Stimulated activated naive B cell treated with anti-CD40 and anti-IgM and Interleukin-4, amounts not matched to agents 10 μg/mL and 1 μg/mL and 100 μg/mL, for 72 hours (primary cell): Measurements from ENCODE around the gene ABHD10.

ENCODE experiments used
- ATAC-seq, 2 donors: fragments of 150-1000 bp; cut with Tn5 transposase; replicated peaks; 2 replicates each; pipeline ENCODE4 v1.10.0; 2021; ENCODE audit warnings: moderate library complexity in 1 of 2
- DNase-seq: peaks from one replicate; pipeline ENCODE4 v3.0.0; 2021
- H3K27ac Mint-ChIP-seq: one replicate; pipeline ENCODE4 v1.8.0; 2022; ENCODE audit warnings: mild to moderate bottlenecking, mixed read lengths
- H3K27me3 Mint-ChIP-seq, 2 donors: one replicate each; pipeline ENCODE4 v1.8.0; 2022; ENCODE audit warnings: mixed read lengths in 2 of 2
- H3K36me3 Mint-ChIP-seq, 2 donors: one replicate each; pipeline ENCODE4 v1.8.0; 2022; ENCODE audit warnings: mixed read lengths in 2 of 2, mild to moderate bottlenecking in 1 of 2
- H3K4me1 Mint-ChIP-seq, 2 donors: one replicate each; pipeline ENCODE4 v1.8.0; 2022; ENCODE audit warnings: mixed read lengths in 2 of 2, mild to moderate bottlenecking in 1 of 2
- H3K4me3 Mint-ChIP-seq, 2 donors: one replicate each; pipeline ENCODE4 v1.8.0; 2022; ENCODE audit warnings: mild to moderate bottlenecking in 2 of 2, mixed read lengths in 2 of 2, moderate library complexity in 1 of 2
- H3K9me3 Mint-ChIP-seq, 2 donors: one replicate each; pipeline ENCODE4 v1.8.0; 2022; ENCODE audit warnings: mixed read lengths in 2 of 2, mild to moderate bottlenecking in 1 of 2

The ABHD10 gene

GRCh38 chr3:111978583-111979433, at the start of gene ABHD10:
Gene ABHD10 (plus strand): TSS chr3:111979026. CDS start chr3:111979062, 36 bp downstream.
- DNase-seq, result peak; percentile 91
- Mint-ChIP-seq H3K9me3 (no peaks in the 10 kb centered on the region), H3K4me1 (peaks cover 7 to 18% of the 10 kb centered on the region in 2 donors), H3K36me3 (peaks cover 0 to 2% of the 10 kb centered on the region in 2 donors), H3K27me3 (no peaks in the 10 kb centered on the region), H3K4me3 (peak within 1 kb of the TSS; percentile 88 to 92), H3K27ac (peak within 1 kb of the TSS; percentile 97)
- peak; percentile 93 for ATAC-seq

GRCh38 chr3:111929484-111929883, 49.3 kb upstream of the ABHD10 start:
- ATAC-seq, result no peak
- no peaks in the 10 kb centered on the region for H3K4me1 Mint-ChIP-seq
- H3K36me3 Mint-ChIP-seq, result peaks cover 0 to 5% of the 10 kb centered on the region in 2 donors

GRCh38 chr3:111932946-111933345, 45.9 kb upstream of the ABHD10 start:
- Mint-ChIP-seq H3K4me3 (no peak overlapping the region), H3K36me3 (peaks cover 0 to 5% of the 10 kb centered on the region in 2 donors), H3K9me3 (no peaks in the 10 kb centered on the region), H3K4me1 (no peaks in the 10 kb centered on the region), H3K27me3 (no peaks in the 10 kb centered on the region), H3K27ac (no peak overlapping the region)
- DNase-seq (no peak), ATAC-seq (no peak)

More at GRCh38 chr3:111929484-111929883, 49.3 kb upstream of the ABHD10 start:
- no peak overlapping the region for H3K27ac Mint-ChIP-seq
- no peak for DNase-seq
- no peaks in the 10 kb centered on the region for H3K27me3 Mint-ChIP-seq
- H3K9me3 Mint-ChIP-seq, result no peaks in the 10 kb centered on the region
- no peak overlapping the region for H3K4me3 Mint-ChIP-seq

- Mint-ChIP-seq H3K27ac (no peak overlapping the region), H3K9me3 (no peaks in the 10 kb centered on the region), H3K4me3 (no peak overlapping the region), H3K27me3 (no peaks in the 10 kb centered on the region), H3K4me1 (no peaks in the 10 kb centered on the region), H3K36me3 (peaks cover 5 to 8% of the 10 kb centered on the region in 2 donors)
- ATAC-seq, result no peak
- no peak for DNase-seq
Measured at GRCh38 chr3:111936191-111936841, 42.5 kb upstream of the ABHD10 start.

- Mint-ChIP-seq H3K27me3 (no peaks in the 10 kb centered on the region), H3K36me3 (peaks cover 5 to 10% of the 10 kb centered on the region in 2 donors), H3K4me3 (no peak overlapping the region), H3K4me1 (no peaks in the 10 kb centered on the region), H3K27ac (no peak overlapping the region), H3K9me3 (no peaks in the 10 kb centered on the region)
- no peak for ATAC-seq
- no peak for DNase-seq
Measured at GRCh38 chr3:111936967-111937366, 41.9 kb upstream of the ABHD10 start.

DNA sequence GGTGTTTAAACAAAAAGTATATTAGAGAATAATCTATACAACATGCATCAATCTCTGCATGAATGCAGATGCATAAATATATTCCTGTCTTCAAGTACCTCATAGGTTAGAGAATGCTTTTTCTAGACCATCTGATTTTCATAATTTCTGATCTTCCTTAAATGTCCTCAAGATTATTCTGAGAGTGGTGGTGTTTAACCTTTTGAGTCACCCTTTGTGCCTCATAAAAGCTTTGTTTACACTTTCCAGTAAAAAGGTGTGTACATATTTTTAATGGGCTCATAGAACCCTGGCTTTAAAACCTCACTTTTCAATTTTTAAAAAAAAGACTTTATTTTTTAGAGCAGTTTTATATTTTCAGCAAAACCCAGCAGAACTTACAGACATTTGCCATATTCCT, 41.0 kb upstream of the ABHD10 start:
- H3K9me3 Mint-ChIP-seq, result no peaks in the 10 kb centered on the region
- peaks cover 2 to 10% of the 10 kb centered on the region in 2 donors for H3K36me3 Mint-ChIP-seq
- no peaks in the 10 kb centered on the region for H3K27me3 Mint-ChIP-seq
- H3K4me1 Mint-ChIP-seq, result no peaks in the 10 kb centered on the region
- ATAC-seq (no peak), DNase-seq (no peak)
- H3K4me3 Mint-ChIP-seq, result no peak overlapping the region
- H3K27ac Mint-ChIP-seq, result no peak overlapping the region

DNA sequence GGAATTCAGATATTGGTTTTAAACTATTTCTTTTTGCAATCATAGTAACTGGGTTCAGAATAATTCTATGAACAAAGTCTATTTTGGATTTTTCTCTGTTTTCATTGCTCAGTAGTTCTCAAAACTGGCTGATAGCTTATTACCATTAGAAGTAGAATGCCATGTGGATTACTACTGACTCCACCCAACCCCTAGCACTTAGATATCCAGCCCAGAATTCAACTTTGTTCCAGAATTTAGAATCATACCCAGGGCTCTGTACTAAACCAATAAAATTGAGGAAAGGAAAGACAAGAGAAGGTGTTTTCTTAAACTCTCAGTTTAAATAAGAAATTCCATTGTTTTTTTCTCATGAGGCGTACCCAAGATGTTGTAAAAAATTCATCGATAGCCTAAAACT, 39.0 kb upstream of the ABHD10 start:
- ATAC-seq (no peak), DNase-seq (no peak)
- Mint-ChIP-seq H3K27me3 (no peaks in the 10 kb centered on the region), H3K9me3 (no peaks in the 10 kb centered on the region), H3K36me3 (peaks cover 2 to 10% of the 10 kb centered on the region in 2 donors), H3K4me3 (no peak overlapping the region), H3K4me1 (no peaks in the 10 kb centered on the region), H3K27ac (no peak overlapping the region)

GRCh38 chr3:111943533-111943932, 35.3 kb upstream of the ABHD10 start:
- no peak overlapping the region for H3K27ac Mint-ChIP-seq
- no peaks in the 10 kb centered on the region for H3K4me1 Mint-ChIP-seq
- no peaks in the 10 kb centered on the region for H3K27me3 Mint-ChIP-seq
- ATAC-seq (no peak), DNase-seq (no peak)
- H3K36me3 Mint-ChIP-seq, result peaks cover 2 to 10% of the 10 kb centered on the region in 2 donors
- H3K4me3 Mint-ChIP-seq, result no peak overlapping the region
- no peaks in the 10 kb centered on the region for H3K9me3 Mint-ChIP-seq

- ATAC-seq (no peak), DNase-seq (no peak)
- H3K9me3 Mint-ChIP-seq, result no peaks in the 10 kb centered on the region
- no peaks in the 10 kb centered on the region for H3K27me3 Mint-ChIP-seq
- peaks cover 2 to 10% of the 10 kb centered on the region in 2 donors for H3K36me3 Mint-ChIP-seq
- H3K4me1 Mint-ChIP-seq, result no peaks in the 10 kb centered on the region
- no peak overlapping the region for H3K4me3 Mint-ChIP-seq
- no peak overlapping the region for H3K27ac Mint-ChIP-seq
Measured at GRCh38 chr3:111944372-111944771, 34.5 kb upstream of the ABHD10 start.

DNA sequence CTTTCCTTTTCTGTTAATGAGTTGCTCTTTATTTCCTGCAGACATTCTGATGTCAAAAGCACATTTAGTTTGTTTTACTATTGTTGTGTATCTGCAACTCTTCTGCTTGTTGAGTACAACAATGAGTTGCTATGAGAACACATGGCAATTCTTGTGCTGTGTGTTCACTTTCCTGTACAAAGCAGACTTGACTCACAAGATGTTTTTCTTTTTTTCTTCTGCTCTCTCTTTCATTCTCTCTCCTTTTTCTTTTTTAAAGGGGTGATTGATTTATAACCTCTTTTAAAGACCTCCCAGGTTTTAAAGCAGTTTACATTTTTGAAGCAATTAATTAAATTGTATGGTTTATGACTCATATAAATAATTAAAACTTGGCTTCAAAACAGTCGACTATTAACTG, 31.6 kb upstream of the ABHD10 start:
- Mint-ChIP-seq H3K27ac (no peak overlapping the region), H3K4me1 (no peaks in the 10 kb centered on the region), H3K36me3 (no peaks in the 10 kb centered on the region), H3K9me3 (no peaks in the 10 kb centered on the region), H3K27me3 (no peaks in the 10 kb centered on the region), H3K4me3 (no peak overlapping the region)
- ATAC-seq (no peak), DNase-seq (no peak)

GRCh38 chr3:111948786-111949185, 30.0 kb upstream of the ABHD10 start:
- DNase-seq (no peak), ATAC-seq (no peak)
- Mint-ChIP-seq H3K4me3 (no peak overlapping the region), H3K36me3 (no peaks in the 10 kb centered on the region), H3K27ac (no peak overlapping the region), H3K9me3 (no peaks in the 10 kb centered on the region), H3K4me1 (no peaks in the 10 kb centered on the region), H3K27me3 (no peaks in the 10 kb centered on the region)

GRCh38 chr3:111949712-111950111, 29.1 kb upstream of the ABHD10 start:
- Mint-ChIP-seq H3K36me3 (no peaks in the 10 kb centered on the region), H3K4me3 (no peak overlapping the region), H3K27me3 (no peaks in the 10 kb centered on the region), H3K9me3 (no peaks in the 10 kb centered on the region), H3K27ac (no peak overlapping the region), H3K4me1 (no peaks in the 10 kb centered on the region)
- ATAC-seq, result no peak
- DNase-seq, result no peak

DNA sequence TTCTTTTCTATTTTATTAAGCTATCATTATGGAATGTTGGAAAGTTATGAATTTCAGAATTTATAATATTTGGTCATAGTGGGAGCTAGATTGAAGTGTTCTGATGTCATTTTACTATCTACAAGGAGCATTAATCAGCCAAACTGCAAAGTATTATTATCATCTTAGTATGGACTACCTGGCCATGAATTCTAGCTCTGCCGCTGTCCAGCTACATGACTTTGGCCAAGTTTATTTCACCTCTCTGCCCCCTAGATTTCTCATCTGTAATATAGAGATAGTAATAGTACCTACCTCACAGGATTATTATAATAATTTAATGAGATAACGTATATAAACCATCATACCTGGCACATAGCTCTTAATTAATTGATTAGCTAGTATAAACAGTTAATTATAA, 27.8 kb upstream of the ABHD10 start:
- H3K36me3 Mint-ChIP-seq, result no peaks in the 10 kb centered on the region
- H3K9me3 Mint-ChIP-seq, result no peaks in the 10 kb centered on the region
- no peak overlapping the region for H3K27ac Mint-ChIP-seq
- ATAC-seq (no peak), DNase-seq (no peak)
- no peaks in the 10 kb centered on the region for H3K4me1 Mint-ChIP-seq
- no peak overlapping the region for H3K4me3 Mint-ChIP-seq
- H3K27me3 Mint-ChIP-seq, result no peaks in the 10 kb centered on the region

DNA sequence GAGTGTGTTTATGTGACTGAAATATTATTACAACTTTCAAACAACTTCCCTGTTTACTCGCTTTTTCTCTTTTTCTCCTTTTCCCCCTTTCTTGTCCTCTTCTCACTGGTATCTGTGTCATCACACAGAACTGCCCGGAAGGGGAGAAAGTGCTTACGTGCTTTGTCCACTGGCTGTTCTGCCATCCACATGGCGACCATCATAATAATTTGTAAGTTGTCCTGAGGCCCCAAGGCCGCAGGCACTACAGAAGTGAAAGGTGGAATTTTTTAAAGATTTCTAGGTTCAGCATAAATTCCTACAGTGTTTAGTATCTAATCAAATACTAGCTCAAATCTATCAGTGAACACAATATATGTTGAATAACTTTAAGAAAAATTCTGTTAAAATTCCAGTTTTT, 26.7 kb upstream of the ABHD10 start:
- ATAC-seq (no peak), DNase-seq (no peak)
- Mint-ChIP-seq H3K27ac (no peak overlapping the region), H3K36me3 (no peaks in the 10 kb centered on the region), H3K4me1 (no peaks in the 10 kb centered on the region), H3K9me3 (no peaks in the 10 kb centered on the region), H3K4me3 (no peak overlapping the region), H3K27me3 (no peaks in the 10 kb centered on the region)

GRCh38 chr3:111952866-111953450, 25.9 kb upstream of the ABHD10 start:
- Mint-ChIP-seq H3K4me3 (no peak overlapping the region), H3K27ac (no peak overlapping the region), H3K4me1 (no peaks in the 10 kb centered on the region), H3K27me3 (no peaks in the 10 kb centered on the region), H3K9me3 (no peaks in the 10 kb centered on the region), H3K36me3 (no peaks in the 10 kb centered on the region)
- no peak for DNase-seq
- no peak for ATAC-seq
